ENCODE results near the gene NUP58. TPM values are rescaled to one million over a fixed set of nuclear protein-coding genes. Genes with fewer than 3 reads are reported as not detected.

Gene NUP58
- total and polyA plus RNA-seq, 10 of the 15 experiments (the other 5 are each of a cell fraction or from before 2014, with no cell fraction given): 12.1 to 78.0 (median 48.9) TPM

DNA sequence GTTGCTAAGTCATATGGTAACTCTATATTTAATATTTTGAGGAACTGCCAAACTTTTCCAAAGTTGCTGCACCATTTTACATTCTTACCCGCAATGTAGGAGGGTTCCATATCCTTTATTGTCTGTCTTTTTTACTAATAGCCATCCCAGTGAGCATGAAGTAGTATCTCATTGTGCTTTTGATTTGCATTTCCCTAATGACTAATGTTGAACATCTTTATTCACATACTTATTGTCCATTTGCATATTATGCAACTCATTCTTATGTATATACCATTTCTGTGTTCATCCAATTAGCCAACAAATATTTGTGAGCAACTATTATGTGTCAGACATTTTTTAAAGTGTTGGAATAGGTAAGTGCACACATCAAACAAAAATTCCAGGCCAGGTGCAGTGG is 50.0 kb downstream of the NUP58 start (continued):
- TF ChIP-seq, protein P1, sequence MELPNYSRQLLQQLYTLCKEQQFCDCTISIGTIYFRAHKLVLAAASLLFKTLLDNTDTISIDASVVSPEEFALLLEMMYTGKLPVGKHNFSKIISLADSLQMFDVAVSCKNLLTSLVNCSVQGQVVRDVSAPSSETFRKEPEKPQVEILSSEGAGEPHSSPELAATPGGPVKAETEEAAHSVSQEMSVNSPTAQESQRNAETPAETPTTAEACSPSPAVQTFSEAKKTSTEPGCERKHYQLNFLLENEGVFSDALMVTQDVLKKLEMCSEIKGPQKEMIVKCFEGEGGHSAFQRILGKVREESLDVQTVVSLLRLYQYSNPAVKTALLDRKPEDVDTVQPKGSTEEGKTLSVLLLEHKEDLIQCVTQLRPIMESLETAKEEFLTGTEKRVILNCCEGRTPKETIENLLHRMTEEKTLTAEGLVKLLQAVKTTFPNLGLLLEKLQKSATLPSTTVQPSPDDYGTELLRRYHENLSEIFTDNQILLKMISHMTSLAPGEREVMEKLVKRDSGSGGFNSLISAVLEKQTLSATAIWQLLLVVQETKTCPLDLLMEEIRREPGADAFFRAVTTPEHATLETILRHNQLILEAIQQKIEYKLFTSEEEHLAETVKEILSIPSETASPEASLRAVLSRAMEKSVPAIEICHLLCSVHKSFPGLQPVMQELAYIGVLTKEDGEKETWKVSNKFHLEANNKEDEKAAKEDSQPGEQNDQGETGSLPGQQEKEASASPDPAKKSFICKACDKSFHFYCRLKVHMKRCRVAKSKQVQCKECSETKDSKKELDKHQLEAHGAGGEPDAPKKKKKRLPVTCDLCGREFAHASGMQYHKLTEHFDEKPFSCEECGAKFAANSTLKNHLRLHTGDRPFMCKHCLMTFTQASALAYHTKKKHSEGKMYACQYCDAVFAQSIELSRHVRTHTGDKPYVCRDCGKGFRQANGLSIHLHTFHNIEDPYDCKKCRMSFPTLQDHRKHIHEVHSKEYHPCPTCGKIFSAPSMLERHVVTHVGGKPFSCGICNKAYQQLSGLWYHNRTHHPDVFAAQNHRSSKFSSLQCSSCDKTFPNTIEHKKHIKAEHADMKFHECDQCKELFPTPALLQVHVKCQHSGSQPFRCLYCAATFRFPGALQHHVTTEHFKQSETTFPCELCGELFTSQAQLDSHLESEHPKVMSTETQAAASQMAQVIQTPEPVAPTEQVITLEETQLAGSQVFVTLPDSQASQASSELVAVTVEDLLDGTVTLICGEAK (IDR thresholded peaks at IDR 0.05; ENCODE audit: borderline replicate concordance): no peak
- TF ChIP-seq SP1 (IDR thresholded peaks at IDR 0.05; ENCODE audit: low read depth, low read length): no peak

DNA sequence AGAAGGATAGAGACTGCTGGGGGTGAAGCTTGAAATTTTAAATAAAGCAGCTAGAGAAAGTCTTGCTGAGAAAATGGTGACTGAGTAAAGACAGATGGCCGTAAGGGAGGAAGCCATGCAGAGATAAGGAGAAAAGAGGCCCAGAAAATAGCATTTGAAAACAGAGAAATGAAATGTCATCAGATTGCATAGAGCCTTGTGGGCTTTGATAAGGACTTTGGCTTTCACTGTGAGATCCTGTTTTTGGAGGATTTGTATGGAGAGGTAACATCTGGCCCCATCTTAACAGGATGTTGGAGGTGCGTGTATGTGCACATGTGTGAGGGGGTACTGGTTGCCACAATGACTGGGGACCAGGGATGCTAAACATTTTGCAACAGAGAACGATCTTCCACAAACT is 50.8 kb downstream of the NUP58 start:
- ChIA-PET SMC1A (ENCODE audit: uncharacterized antibody, unreplicated experiment) (no interaction called here), POLR2A (no interaction called here), RAD21 (ENCODE audit: unreplicated experiment) (no interaction called here), CTCF (no interaction called here)
- H4K20me1 ChIP-seq (ENCODE audit: control insufficient read depth, insufficient read depth): no peaks in the 10 kb centered on the region
- no peaks in the 10 kb centered on the region for H3K36me3 ChIP-seq (ENCODE audit: control insufficient read depth in 2 of 2, insufficient read depth in 2 of 2, low read length in 1 of 2)
- H3K9me3 ChIP-seq (replicated peaks; ENCODE audit: control insufficient read depth, insufficient read depth, low read length): no peaks in the 10 kb centered on the region
- H3K4me3 ChIP-seq: no peak overlapping the region
- no peak overlapping the region for H2AFZ ChIP-seq (ENCODE audit: control insufficient read depth, low read depth, low read length)
- 9% methylated on average over 3 of the region's 3 CpGs for WGBS (ENCODE audit: insufficient coverage, insufficient replicate concordance, low lambda C conversion rate, missing lambda C conversion rate)
- H3K27ac ChIP-seq (ENCODE audit: control insufficient read depth, insufficient read depth): no peak overlapping the region
- H3K4me2 ChIP-seq (ENCODE audit: control insufficient read depth, insufficient read depth): no peak overlapping the region
- BruUV-seq (replicated peaks): no TSS peak
- in situ Hi-C loops (cut with MboI): no loop called here
- no peaks in the 10 kb centered on the region for H3K79me2 ChIP-seq (ENCODE audit: control insufficient read depth, insufficient read depth, low read length)
- no peaks in the 10 kb centered on the region for H3K27me3 ChIP-seq (replicated peaks in 1 of 2; ENCODE audit: control insufficient read depth in 2 of 2, insufficient read depth in 2 of 2, low read length in 1 of 2)
- intact Hi-C loops (cut with micrococcal nuclease; ENCODE audit: unreplicated experiment): no loop called here
- no peaks in the 10 kb centered on the region for H3K4me1 ChIP-seq (ENCODE audit: control insufficient read depth, insufficient read depth, low read length)
- no peak overlapping the region for H3K9ac ChIP-seq (ENCODE audit: control insufficient read depth, insufficient read depth, low read length)
- FAIRE-seq (no peak), ATAC-seq (no peak), DNase-seq (ENCODE audit: low read depth, low spot score) (no peak)
- no peak for TF ChIP-seq ZBED1 (IDR thresholded peaks at IDR 0.05; ENCODE audit: borderline replicate concordance)
- TF ChIP-seq TCF7 (IDR thresholded peaks at IDR 0.05; ENCODE audit: borderline replicate concordance): no peak
- no peak for TF ChIP-seq E2F4 (IDR thresholded peaks at IDR 0.05; ENCODE audit: low read depth, low read length)
- TF ChIP-seq, protein P2, sequence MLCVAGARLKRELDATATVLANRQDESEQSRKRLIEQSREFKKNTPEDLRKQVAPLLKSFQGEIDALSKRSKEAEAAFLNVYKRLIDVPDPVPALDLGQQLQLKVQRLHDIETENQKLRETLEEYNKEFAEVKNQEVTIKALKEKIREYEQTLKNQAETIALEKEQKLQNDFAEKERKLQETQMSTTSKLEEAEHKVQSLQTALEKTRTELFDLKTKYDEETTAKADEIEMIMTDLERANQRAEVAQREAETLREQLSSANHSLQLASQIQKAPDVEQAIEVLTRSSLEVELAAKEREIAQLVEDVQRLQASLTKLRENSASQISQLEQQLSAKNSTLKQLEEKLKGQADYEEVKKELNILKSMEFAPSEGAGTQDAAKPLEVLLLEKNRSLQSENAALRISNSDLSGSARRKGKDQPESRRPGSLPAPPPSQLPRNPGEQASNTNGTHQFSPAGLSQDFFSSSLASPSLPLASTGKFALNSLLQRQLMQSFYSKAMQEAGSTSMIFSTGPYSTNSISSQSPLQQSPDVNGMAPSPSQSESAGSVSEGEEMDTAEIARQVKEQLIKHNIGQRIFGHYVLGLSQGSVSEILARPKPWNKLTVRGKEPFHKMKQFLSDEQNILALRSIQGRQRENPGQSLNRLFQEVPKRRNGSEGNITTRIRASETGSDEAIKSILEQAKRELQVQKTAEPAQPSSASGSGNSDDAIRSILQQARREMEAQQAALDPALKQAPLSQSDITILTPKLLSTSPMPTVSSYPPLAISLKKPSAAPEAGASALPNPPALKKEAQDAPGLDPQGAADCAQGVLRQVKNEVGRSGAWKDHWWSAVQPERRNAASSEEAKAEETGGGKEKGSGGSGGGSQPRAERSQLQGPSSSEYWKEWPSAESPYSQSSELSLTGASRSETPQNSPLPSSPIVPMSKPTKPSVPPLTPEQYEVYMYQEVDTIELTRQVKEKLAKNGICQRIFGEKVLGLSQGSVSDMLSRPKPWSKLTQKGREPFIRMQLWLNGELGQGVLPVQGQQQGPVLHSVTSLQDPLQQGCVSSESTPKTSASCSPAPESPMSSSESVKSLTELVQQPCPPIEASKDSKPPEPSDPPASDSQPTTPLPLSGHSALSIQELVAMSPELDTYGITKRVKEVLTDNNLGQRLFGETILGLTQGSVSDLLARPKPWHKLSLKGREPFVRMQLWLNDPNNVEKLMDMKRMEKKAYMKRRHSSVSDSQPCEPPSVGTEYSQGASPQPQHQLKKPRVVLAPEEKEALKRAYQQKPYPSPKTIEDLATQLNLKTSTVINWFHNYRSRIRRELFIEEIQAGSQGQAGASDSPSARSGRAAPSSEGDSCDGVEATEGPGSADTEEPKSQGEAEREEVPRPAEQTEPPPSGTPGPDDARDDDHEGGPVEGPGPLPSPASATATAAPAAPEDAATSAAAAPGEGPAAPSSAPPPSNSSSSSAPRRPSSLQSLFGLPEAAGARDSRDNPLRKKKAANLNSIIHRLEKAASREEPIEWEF (IDR thresholded peaks at IDR 0.05; ENCODE audit: insufficient replicate concordance, low read depth, low read length): no peak
- TF ChIP-seq SMARCA5 (IDR thresholded peaks at IDR 0.05): no peak

All from GM12878 (cell line).